Activated CD8-positive, alpha-beta T cell treated with anti-CD3 and anti-CD28 coated beads for 36 hours (primary cell): Measurements from ENCODE around the gene TBX1. TPM values are rescaled to one million over a fixed set of nuclear protein-coding genes. Genes with fewer than 3 reads are reported as not detected.

ENCODE experiments used
- ATAC-seq: fragments of 200-7000 bp; cut with Tn5 transposase; one replicate; pipeline ENCODE4 v1.10.0; 2021; ENCODE audit warnings: mild to moderate bottlenecking, moderate library complexity
- CTCF ChIA-PET: fragments of 350-600 bp; sonication (Branson Sonifier 250); formaldehyde crosslinking; loops from one replicate; lab custom pipeline; 2021; ENCODE audit warnings: antibody characterized with exemption; lab: Charles Lee
- POLR2A ChIA-PET: fragments of 350-600 bp; sonication (Branson Sonifier 250); formaldehyde crosslinking; loops from one replicate; lab custom pipeline; 2021; ENCODE audit warnings: antibody characterized with exemption; lab: Charles Lee
- DNase-seq: peaks from one replicate; pipeline ENCODE4 v3.0.0-alpha.2; 2020
- H3K27ac Mint-ChIP-seq: one replicate; pipeline ENCODE4 v1.8.0; 2021; ENCODE audit warnings: mild to moderate bottlenecking, mixed read lengths
- H3K27me3 Mint-ChIP-seq: one replicate; pipeline ENCODE4 v1.8.0; 2021; ENCODE audit warnings: mixed read lengths
- H3K36me3 Mint-ChIP-seq: one replicate; pipeline ENCODE4 v1.8.0; 2021; ENCODE audit warnings: low read depth, mixed read lengths
- H3K4me1 Mint-ChIP-seq: one replicate; pipeline ENCODE4 v1.8.0; 2021; ENCODE audit warnings: low read depth, mixed read lengths
- H3K4me3 Mint-ChIP-seq: one replicate; pipeline ENCODE4 v1.8.0; 2021; ENCODE audit warnings: mild to moderate bottlenecking, moderate library complexity, mixed read lengths
- H3K9me3 Mint-ChIP-seq: one replicate; pipeline ENCODE4 v1.8.0; 2021; ENCODE audit warnings: mixed read lengths
- CTCF ChIP-seq: fragments of 200-600 bp; IDR thresholded peaks from one replicate; pipeline ENCODE4 v1.8.0; 2022; ENCODE audit warnings: antibody characterized with exemption, mild to moderate bottlenecking
- intact Hi-C: fragments of 100-400 bp; cut with micrococcal nuclease; formaldehyde crosslinking; loops from one replicate; pipeline ENCODE4 v1.10.0; 2022
- total RNA-seq, 2 experiments: library from RNA; stranded (reverse); gene quantifications; one replicate each; pipeline ENCODE4 v1.2.3, GENCODE V29; 2021

TBX1 gene
- total RNA-seq, 2 experiments from 2014 or later: not detected

- H3K4me1 Mint-ChIP-seq: peaks cover 6% of the 10 kb centered on the region
- DNase-seq (peak; percentile 79), ATAC-seq (peak; percentile 93)
- H3K27me3 Mint-ChIP-seq: peaks cover 28% of the 10 kb centered on the region
- ChIA-PET POLR2A (no interaction called here), CTCF (interaction anchor here (1.5 to 3.1 kb wide), 3 partner anchors 13 to 38 kb away, joined by 4 to 20 read pairs (median 10); no protein-coding TSS in a partner anchor)
- TF ChIP-seq CTCF: peak; percentile 97
- H3K4me3 Mint-ChIP-seq: peak overlapping the region; percentile 69
- H3K36me3 Mint-ChIP-seq: no peaks in the 10 kb centered on the region
- no peaks in the 10 kb centered on the region for H3K9me3 Mint-ChIP-seq
- H3K27ac Mint-ChIP-seq: no peak overlapping the region
- intact Hi-C loops: no loop called here
These were observed 42.7 kb upstream of the TBX1 start for GRCh38 chr22:19717691-19718455.

- H3K36me3 Mint-ChIP-seq: no peaks in the 10 kb centered on the region
- ChIA-PET POLR2A (no interaction called here), CTCF (interaction anchor here (3.1 kb wide), 1 partner anchor 12 kb away, joined by 20 read pairs; no protein-coding TSS in a partner anchor)
- DNase-seq (no peak), ATAC-seq (no peak)
- peaks cover 10% of the 10 kb centered on the region for H3K4me1 Mint-ChIP-seq
- intact Hi-C loops: no loop called here
- peaks cover 28% of the 10 kb centered on the region for H3K27me3 Mint-ChIP-seq
- no peaks in the 10 kb centered on the region for H3K9me3 Mint-ChIP-seq
- no peak for TF ChIP-seq CTCF
- no peak overlapping the region for H3K4me3 Mint-ChIP-seq
- H3K27ac Mint-ChIP-seq: no peak overlapping the region
These were observed 42.0 kb upstream of the TBX1 start for GRCh38 chr22:19718456-19719049.

- CTCF ChIA-PET: interaction anchor here (3.1 kb wide), 1 partner anchor 12 kb away, joined by 20 read pairs; no protein-coding TSS in a partner anchor
- no peak for TF ChIP-seq CTCF
- peaks cover 26% of the 10 kb centered on the region for H3K27me3 Mint-ChIP-seq
- no peaks in the 10 kb centered on the region for H3K36me3 Mint-ChIP-seq
- no peak overlapping the region for H3K27ac Mint-ChIP-seq
- intact Hi-C loops: no loop called here
- DNase-seq (peak; percentile 32), ATAC-seq (no peak)
- POLR2A ChIA-PET: interaction anchor here (0.7 to 1.5 kb wide), 2 partner anchors 12 to 173 kb away, joined by 3 to 5 read pairs; no protein-coding TSS in a partner anchor
- H3K9me3 Mint-ChIP-seq: no peaks in the 10 kb centered on the region
- H3K4me3 Mint-ChIP-seq: peak overlapping the region; percentile 18
- peaks cover 10% of the 10 kb centered on the region for H3K4me1 Mint-ChIP-seq
These were observed 41.5 kb upstream of the TBX1 start for GRCh38 chr22:19719050-19719482.

GRCh38 chr22:19719488-19720021, 41.0 kb upstream of the TBX1 start:
- intact Hi-C loops: no loop called here
- no peak for TF ChIP-seq CTCF
- ATAC-seq (no peak), DNase-seq (no peak)
- ChIA-PET POLR2A (interaction anchor here (0.7 to 1.5 kb wide), 2 partner anchors 11 to 173 kb away, joined by 3 to 5 read pairs; no protein-coding TSS in a partner anchor), CTCF (interaction anchor here (1.0 to 3.1 kb wide), 2 partner anchors 11 to 191 kb away, joined by 5 to 20 read pairs; no protein-coding TSS in a partner anchor)
- Mint-ChIP-seq H3K27ac (no peak overlapping the region), H3K4me1 (peaks cover 12% of the 10 kb centered on the region), H3K27me3 (peaks cover 28% of the 10 kb centered on the region), H3K4me3 (peak overlapping the region; percentile 18), H3K36me3 (no peaks in the 10 kb centered on the region), H3K9me3 (no peaks in the 10 kb centered on the region)
